ENCODE data around the gene SNRPF.

Gene SNRPF

DNA sequence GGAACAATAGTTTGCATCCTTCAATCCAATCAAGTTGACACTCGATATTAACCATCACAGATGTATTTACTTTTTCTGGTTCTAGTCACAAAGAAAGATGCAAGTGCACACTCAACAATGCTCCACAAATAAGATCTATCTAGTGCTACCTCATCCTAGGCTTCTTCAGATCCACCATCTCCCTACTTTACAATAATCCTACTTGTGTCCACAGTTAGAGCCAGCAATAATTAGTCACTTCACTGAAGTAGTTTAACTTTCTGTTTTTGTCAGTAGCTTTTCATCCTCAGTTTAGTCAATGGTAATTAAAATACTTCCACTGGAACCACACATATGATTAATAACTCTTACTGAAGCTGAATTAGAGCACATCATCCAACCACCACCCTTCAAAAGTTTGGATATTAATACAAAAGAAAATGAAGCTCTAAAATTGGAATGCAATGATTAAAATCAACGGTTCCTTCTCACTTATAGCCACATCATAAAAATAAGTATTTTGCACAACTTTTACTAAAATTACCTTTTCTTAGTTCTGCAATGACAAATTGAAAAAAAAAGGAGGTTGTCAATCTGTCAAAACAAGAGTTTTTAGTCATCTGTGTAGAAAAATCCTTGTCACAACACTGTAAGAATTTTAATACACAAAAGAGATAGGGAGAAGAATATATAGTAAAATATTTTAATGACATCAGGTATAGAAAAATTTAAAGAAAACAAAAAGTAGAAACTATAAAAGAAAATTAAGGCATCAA lies 28.2 kb upstream of the SNRPF start:
- no peak overlapping the region for H3K4me3 ChIP-seq (ENCODE audit: low read depth, low read length)
- DNase-seq (ENCODE audit: low read depth), result no peak
- TF ChIP-seq POLR2A (IDR thresholded peaks at IDR 0.05; ENCODE audit: extremely low read depth, insufficient read length) (no peak), MYC (IDR thresholded peaks at IDR 0.05; ENCODE audit: low read depth, low read length) (no peak)
- TF ChIP-seq, protein P1, sequence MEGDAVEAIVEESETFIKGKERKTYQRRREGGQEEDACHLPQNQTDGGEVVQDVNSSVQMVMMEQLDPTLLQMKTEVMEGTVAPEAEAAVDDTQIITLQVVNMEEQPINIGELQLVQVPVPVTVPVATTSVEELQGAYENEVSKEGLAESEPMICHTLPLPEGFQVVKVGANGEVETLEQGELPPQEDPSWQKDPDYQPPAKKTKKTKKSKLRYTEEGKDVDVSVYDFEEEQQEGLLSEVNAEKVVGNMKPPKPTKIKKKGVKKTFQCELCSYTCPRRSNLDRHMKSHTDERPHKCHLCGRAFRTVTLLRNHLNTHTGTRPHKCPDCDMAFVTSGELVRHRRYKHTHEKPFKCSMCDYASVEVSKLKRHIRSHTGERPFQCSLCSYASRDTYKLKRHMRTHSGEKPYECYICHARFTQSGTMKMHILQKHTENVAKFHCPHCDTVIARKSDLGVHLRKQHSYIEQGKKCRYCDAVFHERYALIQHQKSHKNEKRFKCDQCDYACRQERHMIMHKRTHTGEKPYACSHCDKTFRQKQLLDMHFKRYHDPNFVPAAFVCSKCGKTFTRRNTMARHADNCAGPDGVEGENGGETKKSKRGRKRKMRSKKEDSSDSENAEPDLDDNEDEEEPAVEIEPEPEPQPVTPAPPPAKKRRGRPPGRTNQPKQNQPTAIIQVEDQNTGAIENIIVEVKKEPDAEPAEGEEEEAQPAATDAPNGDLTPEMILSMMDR (IDR thresholded peaks at IDR 0.05; ENCODE audit: low read depth, low read length), result no peak
- TF ChIP-seq, protein P2, sequence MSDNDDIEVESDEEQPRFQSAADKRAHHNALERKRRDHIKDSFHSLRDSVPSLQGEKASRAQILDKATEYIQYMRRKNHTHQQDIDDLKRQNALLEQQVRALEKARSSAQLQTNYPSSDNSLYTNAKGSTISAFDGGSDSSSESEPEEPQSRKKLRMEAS (IDR thresholded peaks at IDR 0.05; ENCODE audit: low read depth, low read length), result no peak

DNA sequence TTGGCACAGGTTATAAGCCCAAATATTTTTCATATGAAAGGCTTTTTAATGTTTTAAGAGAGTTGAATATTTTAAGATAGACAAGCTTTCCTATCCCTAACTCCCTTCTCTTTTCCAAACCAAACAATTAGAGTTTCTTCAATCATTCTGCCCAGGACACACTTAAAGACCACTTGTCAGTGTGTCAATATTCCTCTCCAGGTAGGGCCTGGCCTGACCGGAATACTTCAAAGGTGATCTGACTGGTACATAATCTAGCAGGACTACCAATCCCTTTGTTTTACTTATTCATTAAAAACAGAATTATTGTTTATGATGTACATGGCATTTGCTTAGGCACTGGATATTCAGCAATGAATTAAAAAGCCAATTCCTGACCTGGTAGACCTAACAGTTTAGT lies 24.2 kb upstream of the SNRPF start:
- TF ChIP-seq MYC (IDR thresholded peaks at IDR 0.05; ENCODE audit: low read depth, low read length) (no peak), POLR2A (IDR thresholded peaks at IDR 0.05; ENCODE audit: extremely low read depth, insufficient read length) (no peak)
- TF ChIP-seq, protein P2 (IDR thresholded peaks at IDR 0.05; ENCODE audit: low read depth, low read length), result no peak
- no peak for DNase-seq (ENCODE audit: low read depth)
- no peak overlapping the region for H3K4me3 ChIP-seq (ENCODE audit: low read depth, low read length)

- DNase-seq (ENCODE audit: low read depth), result no peak
- TF ChIP-seq POLR2A (IDR thresholded peaks at IDR 0.05; ENCODE audit: extremely low read depth, insufficient read length) (no peak), MYC (IDR thresholded peaks at IDR 0.05; ENCODE audit: low read depth, low read length) (no peak)
- TF ChIP-seq, protein P1 (IDR thresholded peaks at IDR 0.05; ENCODE audit: low read depth, low read length), result no peak
- TF ChIP-seq, protein P2 (IDR thresholded peaks at IDR 0.05; ENCODE audit: low read depth, low read length), result no peak
- H3K4me3 ChIP-seq (ENCODE audit: low read depth, low read length), result no peak overlapping the region
Observed at GRCh38 chr12:95836185-95836609, 22.6 kb upstream of the SNRPF start.

- no peak for DNase-seq (ENCODE audit: low read depth)
- no peak overlapping the region for H3K4me3 ChIP-seq (ENCODE audit: low read depth, low read length)
- TF ChIP-seq, protein P1 (IDR thresholded peaks at IDR 0.05; ENCODE audit: low read depth, low read length), result no peak
- no peak for TF ChIP-seq POLR2A (IDR thresholded peaks at IDR 0.05; ENCODE audit: extremely low read depth, insufficient read length)
- TF ChIP-seq, protein P2 (IDR thresholded peaks at IDR 0.05; ENCODE audit: low read depth, low read length), result no peak
- no peak for TF ChIP-seq MYC (IDR thresholded peaks at IDR 0.05; ENCODE audit: low read depth, low read length)
Observed at GRCh38 chr12:95836630-95837239, 22.0 kb upstream of the SNRPF start.

DNA sequence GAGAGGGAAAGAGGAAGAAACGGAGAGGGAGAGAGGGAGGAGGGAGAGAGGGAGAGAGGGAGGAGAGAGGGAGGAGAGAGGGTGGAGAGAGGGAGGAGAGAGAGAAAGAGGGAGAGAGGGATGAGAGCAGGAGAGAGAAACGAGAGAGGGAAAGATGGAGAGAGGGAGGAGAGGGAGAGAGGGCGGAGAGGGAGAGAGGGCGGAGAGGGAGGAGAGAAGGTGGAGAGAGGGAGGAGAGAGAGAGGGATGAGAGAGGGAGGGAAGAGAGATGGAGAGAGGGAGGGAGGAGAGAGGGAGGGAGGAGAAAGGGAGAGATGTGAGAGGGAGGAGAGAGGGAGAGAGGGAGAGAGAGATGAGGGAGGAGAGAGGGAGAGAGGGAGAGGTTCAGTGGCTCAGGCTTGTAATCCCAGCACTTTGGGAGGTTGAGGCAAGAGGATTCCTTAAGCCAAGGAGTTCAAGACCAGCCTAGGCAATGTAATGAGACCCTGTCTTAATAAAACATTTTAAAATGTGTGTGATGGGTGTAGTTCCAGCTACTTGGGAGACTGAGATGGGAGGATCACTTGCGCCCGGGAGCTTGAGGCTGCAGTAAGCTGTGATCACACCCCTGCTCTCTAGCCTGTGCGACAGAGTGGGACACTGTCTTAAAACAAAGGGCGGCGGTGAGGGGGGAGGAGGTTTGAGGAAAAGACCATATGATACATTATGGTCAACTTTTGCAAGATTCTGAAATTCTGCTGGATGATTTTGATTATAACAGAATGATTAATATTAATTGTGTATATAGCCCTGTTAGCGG lies 21.3 kb upstream of the SNRPF start:
- TF ChIP-seq, protein P2 (IDR thresholded peaks at IDR 0.05; ENCODE audit: low read depth, low read length), result no peak
- TF ChIP-seq, protein P1 (IDR thresholded peaks at IDR 0.05; ENCODE audit: low read depth, low read length), result no peak
- H3K4me3 ChIP-seq (ENCODE audit: low read depth, low read length), result no peak overlapping the region
- DNase-seq (ENCODE audit: low read depth), result no peak
